ENCODE results near the gene RBM4B.

RBM4B gene

DNA sequence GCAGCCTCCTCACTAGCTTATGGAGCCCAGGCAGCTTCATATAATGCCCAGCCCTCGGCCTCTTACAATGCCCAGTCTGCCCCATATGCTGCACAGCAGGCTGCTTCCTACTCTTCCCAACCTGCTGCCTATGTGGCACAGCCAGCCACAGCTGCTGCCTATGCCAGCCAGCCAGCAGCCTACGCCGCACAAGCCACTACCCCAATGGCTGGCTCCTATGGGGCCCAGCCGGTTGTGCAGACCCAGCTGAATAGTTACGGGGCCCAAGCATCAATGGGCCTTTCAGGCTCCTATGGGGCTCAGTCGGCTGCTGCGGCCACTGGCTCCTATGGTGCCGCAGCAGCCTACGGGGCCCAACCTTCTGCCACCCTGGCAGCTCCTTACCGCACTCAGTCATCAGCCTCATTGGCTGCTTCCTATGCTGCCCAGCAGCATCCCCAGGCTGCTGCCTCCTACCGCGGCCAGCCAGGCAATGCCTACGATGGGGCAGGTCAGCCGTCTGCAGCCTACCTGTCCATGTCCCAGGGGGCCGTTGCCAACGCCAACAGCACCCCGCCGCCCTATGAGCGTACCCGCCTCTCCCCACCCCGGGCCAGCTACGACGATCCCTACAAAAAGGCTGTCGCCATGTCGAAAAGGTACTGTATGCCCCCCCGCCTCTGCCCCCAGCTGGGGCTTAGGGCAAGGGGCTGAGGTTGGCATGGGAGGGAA, 52.5 kb downstream of the RBM4B start:
- Histone ChIP-seq H3K4ac (ENCODE audit: low read depth in 1 of 2, low read length in 2 of 2) (no peak overlapping the region), H2BK120ac (ENCODE audit: low read depth, low read length) (no peak overlapping the region), H2BK12ac (ENCODE audit: low read length in 2 of 2) (no peak overlapping the region), H3K79me1 (replicated peaks; ENCODE audit: low read length, poor library complexity, severe bottlenecking) (peaks cover 3% of the 10 kb centered on the region), H3K36me3 (ENCODE audit: control insufficient read depth in 1 of 2, insufficient read depth in 2 of 2, low read depth in 1 of 2, low read length in 2 of 2) (peaks cover 62 to 85% of the 10 kb centered on the region in 2 experiments), H3K23ac (ENCODE audit: low read length in 2 of 2) (no peak overlapping the region), H3K14ac (ENCODE audit: low read length in 2 of 2) (no peak overlapping the region), H4K8ac (ENCODE audit: low read length) (no peak overlapping the region), H2BK5ac (ENCODE audit: low read depth, low read length, poor library complexity, severe bottlenecking) (no peak overlapping the region), H3K9me3 (ENCODE audit: control insufficient read depth, low read length) (no peaks in the 10 kb centered on the region), H4K91ac (ENCODE audit: low read length) (no peak overlapping the region), H2AK5ac (ENCODE audit: low read length, severe bottlenecking) (no peak overlapping the region), H2BK15ac (ENCODE audit: low read depth, poor library complexity, severe bottlenecking) (no peak overlapping the region), H3K18ac (ENCODE audit: low read depth in 1 of 2, low read length in 2 of 2) (no peak overlapping the region), H3K27ac (ENCODE audit: low read length, poor library complexity, severe bottlenecking) (no peak overlapping the region), H3K27me3 (ENCODE audit: control insufficient read depth in 1 of 2, insufficient read depth in 1 of 2, low read length in 2 of 2) (no peaks in the 10 kb centered on the region), H3K4me3 (ENCODE audit: insufficient read depth in 1 of 2, low read depth in 1 of 2, low read length in 2 of 2) (no peak overlapping the region), H3K9ac (ENCODE audit: low read length) (no peak overlapping the region), H3K4me1 (ENCODE audit: control insufficient read depth, insufficient read depth, low read depth, low read length) (peaks cover 1% of the 10 kb centered on the region), H2AFZ (ENCODE audit: low read depth, low read length) (no peak overlapping the region), H3K4me2 (ENCODE audit: low read length, poor library complexity, severe bottlenecking) (no peak overlapping the region)
- WGBS = over 99% methylated on average over 26 of the region's 26 CpGs
- no peak for DNase-seq

DNA sequence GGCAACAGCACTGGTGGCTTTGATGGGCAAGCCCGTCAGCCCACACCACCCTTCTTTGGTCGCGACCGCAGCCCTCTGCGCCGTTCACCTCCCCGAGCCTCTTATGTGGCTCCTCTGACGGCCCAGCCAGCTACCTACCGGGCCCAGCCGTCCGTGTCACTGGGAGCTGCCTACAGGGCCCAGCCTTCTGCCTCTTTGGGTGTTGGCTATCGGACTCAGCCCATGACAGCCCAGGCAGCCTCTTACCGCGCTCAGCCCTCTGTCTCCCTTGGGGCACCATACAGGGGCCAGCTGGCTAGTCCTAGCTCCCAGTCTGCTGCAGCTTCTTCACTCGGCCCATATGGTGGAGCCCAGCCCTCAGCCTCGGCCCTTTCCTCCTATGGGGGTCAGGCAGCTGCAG, 53.2 kb downstream of the RBM4B start:
- Histone ChIP-seq H3K18ac (ENCODE audit: low read depth in 1 of 2, low read length in 2 of 2) (no peak overlapping the region), H2BK12ac (ENCODE audit: low read length in 2 of 2) (no peak overlapping the region), H2AFZ (ENCODE audit: low read depth, low read length) (no peak overlapping the region), H2BK120ac (ENCODE audit: low read depth, low read length) (no peak overlapping the region), H3K23ac (ENCODE audit: low read length in 2 of 2) (no peak overlapping the region), H3K9ac (ENCODE audit: low read length) (no peak overlapping the region), H3K4me2 (ENCODE audit: low read length, poor library complexity, severe bottlenecking) (no peak overlapping the region), H2AK5ac (ENCODE audit: low read length, severe bottlenecking) (no peak overlapping the region), H3K36me3 (ENCODE audit: control insufficient read depth in 1 of 2, insufficient read depth in 2 of 2, low read depth in 1 of 2, low read length in 2 of 2) (peaks cover 56 to 81% of the 10 kb centered on the region in 2 experiments), H4K91ac (ENCODE audit: low read length) (no peak overlapping the region), H2BK15ac (ENCODE audit: low read depth, poor library complexity, severe bottlenecking) (no peak overlapping the region), H3K4me1 (ENCODE audit: control insufficient read depth, insufficient read depth, low read depth, low read length) (peaks cover 1% of the 10 kb centered on the region), H3K14ac (ENCODE audit: low read length in 2 of 2) (no peak overlapping the region), H3K27ac (ENCODE audit: low read length, poor library complexity, severe bottlenecking) (no peak overlapping the region), H3K27me3 (ENCODE audit: control insufficient read depth in 1 of 2, insufficient read depth in 1 of 2, low read length in 2 of 2) (no peaks in the 10 kb centered on the region), H2BK5ac (ENCODE audit: low read depth, low read length, poor library complexity, severe bottlenecking) (no peak overlapping the region), H3K79me1 (replicated peaks; ENCODE audit: low read length, poor library complexity, severe bottlenecking) (peaks cover 3% of the 10 kb centered on the region), H3K4me3 (ENCODE audit: insufficient read depth in 1 of 2, low read depth in 1 of 2, low read length in 2 of 2) (no peak overlapping the region), H4K8ac (ENCODE audit: low read length) (no peak overlapping the region), H3K9me3 (ENCODE audit: control insufficient read depth, low read length) (no peaks in the 10 kb centered on the region), H3K4ac (ENCODE audit: low read depth in 1 of 2, low read length in 2 of 2) (no peak overlapping the region)
- no peak for DNase-seq
- WGBS = 99% methylated on average over 16 of the region's 16 CpGs

DNA sequence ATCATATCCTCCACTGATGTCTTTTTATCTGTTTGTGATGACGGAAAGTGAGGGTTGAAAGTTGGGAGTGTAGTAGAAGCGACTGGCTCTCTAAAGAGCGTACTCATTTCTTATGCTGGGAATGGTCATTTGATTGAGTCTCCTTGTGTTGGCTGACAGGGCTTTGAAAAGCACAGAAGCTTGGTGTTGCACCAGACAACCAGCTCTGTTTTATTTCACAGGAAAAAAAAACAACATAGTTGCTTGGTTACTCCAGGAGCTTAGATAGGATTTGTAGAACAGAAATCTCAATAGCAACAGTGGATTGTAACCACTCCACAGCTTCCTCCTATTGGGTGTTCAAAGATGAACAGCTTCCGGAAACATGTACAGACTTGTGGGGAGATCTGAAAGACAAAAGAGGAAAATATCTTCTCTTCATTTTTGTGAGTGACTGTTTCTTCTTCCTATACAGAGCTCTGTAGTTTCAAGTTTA, 58.6 kb downstream of the RBM4B start:
- no peak overlapping the region for H3K14ac ChIP-seq (ENCODE audit: low read length in 2 of 2)
- H3K4me1 ChIP-seq (ENCODE audit: control insufficient read depth, insufficient read depth, low read depth, low read length) = peaks cover 3% of the 10 kb centered on the region
- no peak overlapping the region for H3K23ac ChIP-seq (ENCODE audit: low read length in 2 of 2)
- no peak overlapping the region for H2BK120ac ChIP-seq (ENCODE audit: low read depth, low read length)
- peaks cover 7 to 37% of the 10 kb centered on the region in 2 experiments for H3K36me3 ChIP-seq (ENCODE audit: control insufficient read depth in 1 of 2, insufficient read depth in 2 of 2, low read depth in 1 of 2, low read length in 2 of 2)
- no peak overlapping the region for H2BK5ac ChIP-seq (ENCODE audit: low read depth, low read length, poor library complexity, severe bottlenecking)
- no peak overlapping the region for H4K91ac ChIP-seq (ENCODE audit: low read length)
- no peaks in the 10 kb centered on the region for H3K27me3 ChIP-seq (ENCODE audit: control insufficient read depth in 1 of 2, insufficient read depth in 1 of 2, low read length in 2 of 2)
- 74% methylated on average over 3 of the region's 4 CpGs for WGBS
- H3K9me3 ChIP-seq (ENCODE audit: control insufficient read depth, low read length) = no peaks in the 10 kb centered on the region
- no peak overlapping the region for H4K8ac ChIP-seq (ENCODE audit: low read length)
- H2AFZ ChIP-seq (ENCODE audit: low read depth, low read length) = no peak overlapping the region
- H3K4me2 ChIP-seq (ENCODE audit: low read length, poor library complexity, severe bottlenecking) = peak overlapping the region; percentile 26
- peak overlapping the region; percentile 99 for H3K9ac ChIP-seq (ENCODE audit: low read length)
- H3K27ac ChIP-seq (ENCODE audit: low read length, poor library complexity, severe bottlenecking) = peak overlapping the region; percentile 37
- peak overlapping the region in 1 of 2 experiments; percentile 99 for H3K4me3 ChIP-seq (ENCODE audit: insufficient read depth in 1 of 2, low read depth in 1 of 2, low read length in 2 of 2)
- peak; percentile 96 for DNase-seq
- peaks cover 1% of the 10 kb centered on the region for H3K79me1 ChIP-seq (replicated peaks; ENCODE audit: low read length, poor library complexity, severe bottlenecking)
- no peak overlapping the region for H2BK15ac ChIP-seq (ENCODE audit: low read depth, poor library complexity, severe bottlenecking)
- H2AK5ac ChIP-seq (ENCODE audit: low read length, severe bottlenecking) = no peak overlapping the region
- no peak overlapping the region for H3K18ac ChIP-seq (ENCODE audit: low read depth in 1 of 2, low read length in 2 of 2)
- H2BK12ac ChIP-seq (ENCODE audit: low read length in 2 of 2) = no peak overlapping the region
- H3K4ac ChIP-seq (ENCODE audit: low read depth in 1 of 2, low read length in 2 of 2) = no peak overlapping the region

DNA sequence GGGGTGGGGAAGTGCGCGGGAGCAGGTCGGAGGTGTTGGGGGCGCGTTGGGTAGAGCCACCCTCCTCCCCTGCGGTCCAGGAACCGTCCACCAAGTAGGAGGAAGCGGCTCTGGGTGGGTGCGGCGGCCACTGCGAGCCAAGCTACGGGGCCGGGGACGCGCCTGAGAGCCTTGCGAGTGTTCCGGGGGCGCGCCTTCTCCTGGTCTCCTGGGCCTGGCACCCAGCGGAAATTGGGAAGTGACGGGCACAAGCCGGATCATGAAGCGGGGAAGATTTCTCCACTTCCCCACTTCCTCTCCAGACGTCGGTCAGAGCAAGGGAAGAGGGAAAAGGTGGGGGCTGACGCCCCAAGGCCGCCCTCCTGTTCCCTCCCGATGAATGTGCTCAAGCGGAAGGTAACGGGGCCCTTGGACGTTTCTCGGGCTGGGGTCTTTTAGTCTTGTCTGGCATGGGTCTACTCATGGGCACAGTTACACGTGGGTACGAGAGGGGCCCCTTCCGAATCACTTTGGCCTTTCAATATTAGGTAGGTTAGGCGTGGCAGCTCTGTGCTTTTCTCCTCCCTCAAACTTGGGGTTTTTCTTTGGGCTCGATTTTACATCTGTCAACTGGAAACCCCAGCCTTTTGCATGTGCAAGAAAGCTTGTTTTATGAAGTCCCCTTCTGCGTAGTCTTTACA, 60.4 kb downstream of the RBM4B start:
- Histone ChIP-seq H2BK12ac (ENCODE audit: low read length in 2 of 2) (no peak overlapping the region), H3K4me1 (ENCODE audit: control insufficient read depth, insufficient read depth, low read depth, low read length) (peaks cover 3% of the 10 kb centered on the region), H3K4ac (ENCODE audit: low read depth in 1 of 2, low read length in 2 of 2) (no peak overlapping the region), H3K27ac (ENCODE audit: low read length, poor library complexity, severe bottlenecking) (peak overlapping the region; percentile 38), H2AFZ (ENCODE audit: low read depth, low read length) (no peak overlapping the region), H4K91ac (ENCODE audit: low read length) (peak overlapping the region; percentile 53), H3K4me2 (ENCODE audit: low read length, poor library complexity, severe bottlenecking) (peak overlapping the region; percentile 94), H3K9me3 (ENCODE audit: control insufficient read depth, low read length) (no peaks in the 10 kb centered on the region), H3K27me3 (ENCODE audit: control insufficient read depth in 1 of 2, insufficient read depth in 1 of 2, low read length in 2 of 2) (no peaks in the 10 kb centered on the region), H3K18ac (ENCODE audit: low read depth in 1 of 2, low read length in 2 of 2) (peak overlapping the region; percentile 30 to 95), H3K79me1 (replicated peaks; ENCODE audit: low read length, poor library complexity, severe bottlenecking) (peaks cover 1% of the 10 kb centered on the region), H4K8ac (ENCODE audit: low read length) (no peak overlapping the region), H3K9ac (ENCODE audit: low read length) (peak overlapping the region; percentile 99), H3K4me3 (ENCODE audit: insufficient read depth in 1 of 2, low read depth in 1 of 2, low read length in 2 of 2) (peak overlapping the region; percentile 78 to 99), H3K36me3 (ENCODE audit: control insufficient read depth in 1 of 2, insufficient read depth in 2 of 2, low read depth in 1 of 2, low read length in 2 of 2) (peaks cover 4 to 19% of the 10 kb centered on the region in 2 experiments), H2BK15ac (ENCODE audit: low read depth, poor library complexity, severe bottlenecking) (peak overlapping the region; percentile 9), H3K23ac (ENCODE audit: low read length in 2 of 2) (no peak overlapping the region), H2AK5ac (ENCODE audit: low read length, severe bottlenecking) (no peak overlapping the region), H3K14ac (ENCODE audit: low read length in 2 of 2) (peak overlapping the region in 1 of 2 experiments; percentile 61), H2BK5ac (ENCODE audit: low read depth, low read length, poor library complexity, severe bottlenecking) (peak overlapping the region; percentile 48), H2BK120ac (ENCODE audit: low read depth, low read length) (no peak overlapping the region)
- WGBS = under 1% methylated on average over 31 of the region's 38 CpGs
- DNase-seq = no peak

Data from mesenchymal stem cell (in vitro differentiated cells and primary cell).